HCT116 (cell line): Measurements from ENCODE around the gene ANGPT4. TPM values are rescaled to one million over a fixed set of nuclear protein-coding genes. Genes with fewer than 3 reads are reported as not detected.

Experiments used
- ATAC-seq: fragments of 200-7000 bp; cut with Tn5 transposase; 2 replicates; pipeline ENCODE4 v1.9.1; 2020; ENCODE audit warnings: mild to moderate bottlenecking, moderate library complexity
- BruUV-seq: library from RNA; stranded (reverse); fragments of 400-500 nt; replicated peaks from 2 replicates; lab custom pipeline; 2021; lab: Mats Ljungman, UMichigan
- CTCF ChIA-PET: fragments of 300-600 bp; sonication (Branson Sonifier 250); formaldehyde crosslinking; loops from one replicate; lab custom pipeline; 2021; ENCODE audit warnings: antibody characterized with exemption; lab: Charles Lee
- POLR2A ChIA-PET: fragments of 300-600, 350-600 bp; sonication (Branson Sonifier 250); formaldehyde crosslinking; loops from one replicate; lab custom pipeline; 2021; ENCODE audit warnings: antibody characterized with exemption; lab: Charles Lee
- RAD21 ChIA-PET, 2 experiments: fragments of 300-600 bp; sonication (Branson Sonifier 250); formaldehyde crosslinking; loops; one replicate each; lab custom pipeline; 2023; ENCODE audit warnings: low total read pairs in 2 of 2; ENCODE audit not compliant: uncharacterized antibody in 2 of 2, unreplicated experiment in 2 of 2, low non-redundant PET in 1 of 2; lab: Charles Lee
- DNase-seq: peaks from one replicate; pipeline ENCODE4 v3.0.0-alpha.2; 2010; ENCODE audit warnings: low read depth, low spot score
- H2AFZ ChIP-seq: fragments of 200-600 bp; shearing (Covaris generic), sonication (generic); 2 replicates; pipeline ENCODE4 v1.6.1; 2017; ENCODE audit warnings: low read depth, mixed run types, mixed read lengths, antibody characterized with exemption, low read length; ENCODE audit not compliant: poor library complexity, severe bottlenecking
- H3K27ac ChIP-seq: 2 replicates; pipeline ENCODE4 v1.5.1; 2012; ENCODE audit warnings: low read depth, low read length
- H3K27me3 ChIP-seq: fragments of 200-600 bp; sonication (generic); 2 replicates; pipeline ENCODE4 v1.6.1; 2016; ENCODE audit warnings: mixed run types, low read length, mixed read lengths; ENCODE audit not compliant: insufficient read depth
- H3K36me3 ChIP-seq, 2 experiments: fragments of 200-500 bp in 1 of 2; fragments of 200-600 bp in 1 of 2; sonication (Bioruptor generic) in 1 of 2; sonication (generic) in 1 of 2; 2 replicates each; pipeline versions ENCODE4 v1.5.1 to v1.6.1; 2014 to 2016; ENCODE audit warnings: low read length in 2 of 2, inconsistent platforms in 1 of 2, mixed read lengths in 1 of 2, mixed run types in 1 of 2; ENCODE audit not compliant: insufficient read depth in 2 of 2, control insufficient read depth in 1 of 2
- H3K4me1 ChIP-seq, 2 experiments: fragments of 200-600 bp in 1 of 2; sonication (generic) in 1 of 2; 2 replicates each; pipeline versions ENCODE4 v1.5.1 to v1.6.1; 2012 to 2017; ENCODE audit warnings: low read length in 2 of 2, inconsistent platforms in 1 of 2, mild to moderate bottlenecking in 1 of 2, mixed read lengths in 1 of 2, mixed run types in 1 of 2, moderate library complexity in 1 of 2; ENCODE audit not compliant: insufficient read depth in 2 of 2, control insufficient read depth in 1 of 2
- H3K4me2 ChIP-seq: fragments of 200-600 bp; sonication (generic); 2 replicates; pipeline ENCODE4 v1.6.1; 2017; ENCODE audit warnings: mixed run types, low read length, mixed read lengths
- H3K4me3 ChIP-seq, 2 experiments: fragments of 200-600 bp in 1 of 2; sonication (generic) in 1 of 2; replicated peaks in 1 of 2; 2 replicates each; pipeline ENCODE4 v1.5.1; 2011 to 2016; ENCODE audit warnings: low read length in 2 of 2, control low read depth in 1 of 2, low read depth in 1 of 2, mild to moderate bottlenecking in 1 of 2, mixed read lengths in 1 of 2, mixed run types in 1 of 2
- H3K79me2 ChIP-seq: fragments of 200-600 bp; sonication (generic); 2 replicates; pipeline ENCODE4 v1.6.1; 2017; ENCODE audit warnings: mild to moderate bottlenecking, mixed run types, low read length, moderate library complexity, mixed read lengths; ENCODE audit not compliant: insufficient read depth
- H3K9ac ChIP-seq: fragments of 200-600 bp; sonication (generic); 2 replicates; pipeline ENCODE4 v1.6.1; 2016; ENCODE audit warnings: low read length, mixed read lengths
- H3K9me2 ChIP-seq: fragments of 200-600 bp; sonication (generic), shearing (Covaris generic); 2 replicates; pipeline ENCODE4 v1.6.1; 2017; ENCODE audit warnings: mixed run types, mild to moderate bottlenecking, moderate library complexity; ENCODE audit not compliant: insufficient read depth
- H3K9me3 ChIP-seq, 2 experiments: fragments of 200-500 bp in 1 of 2; fragments of 200-600 bp in 1 of 2; sonication (Bioruptor generic) in 1 of 2; sonication (generic) in 1 of 2; 2 replicates each; pipeline ENCODE4 v1.6.1; 2014 to 2017; ENCODE audit warnings: low read length in 2 of 2, mixed read lengths in 2 of 2, inconsistent platforms in 1 of 2, low read depth in 1 of 2, mild to moderate bottlenecking in 1 of 2, mixed run types in 1 of 2, moderate library complexity in 1 of 2; ENCODE audit not compliant: control insufficient read depth in 1 of 2, insufficient read depth in 1 of 2
- H4K20me1 ChIP-seq: fragments of 200-600 bp; sonication (generic), shearing (Covaris generic); 2 replicates; pipeline ENCODE4 v1.6.1; 2017; ENCODE audit warnings: mixed run types, mild to moderate bottlenecking, moderate library complexity; ENCODE audit not compliant: insufficient read depth
- CBX3 ChIP-seq: IDR thresholded peaks from 2 replicates; pipeline ENCODE4 v1.6.1; 2012; ENCODE audit warnings: low read depth
- EGR1 ChIP-seq: IDR thresholded peaks from 2 replicates; pipeline ENCODE4 v1.6.1; 2012; ENCODE audit warnings: low read depth
- EZH2 ChIP-seq: fragments of 200-600 bp; sonication (generic); IDR thresholded peaks from 2 replicates; pipeline ENCODE4 v1.6.1; 2017; ENCODE audit warnings: antibody characterized with exemption, mixed run types
- EZH2phosphoT487 ChIP-seq: fragments of 200-600 bp; IDR thresholded peaks from 2 replicates; pipeline ENCODE4 v1.6.1; 2018; ENCODE audit warnings: antibody characterized with exemption, borderline replicate concordance
- SP1 ChIP-seq: IDR thresholded peaks from 2 replicates; pipeline ENCODE4 v1.6.1; 2012; ENCODE audit warnings: low read depth
- TCF7L2 ChIP-seq: IDR thresholded peaks from 2 replicates; pipeline ENCODE4 v1.7.0; 2011; ENCODE audit warnings: borderline replicate concordance, inconsistent platforms; ENCODE audit not compliant: insufficient read depth, insufficient read length; ENCODE audit errors: extremely low read depth
- YY1 ChIP-seq: IDR thresholded peaks from 2 replicates; pipeline ENCODE4 v1.6.1; 2011; ENCODE audit warnings: low read length, low read depth, moderate library complexity, mild to moderate bottlenecking; ENCODE audit not compliant: insufficient replicate concordance; ENCODE audit errors: extremely low read depth
- ZFX ChIP-seq: fragments of 450-650 bp; IDR thresholded peaks from 2 replicates; pipeline ENCODE4 v1.6.1; 2017
- intact Hi-C: fragments of 100-400 bp; cut with micrococcal nuclease; formaldehyde crosslinking; loops from 2 replicates; pipeline ENCODE4 v1.10.0; 2022
- total RNA-seq: library from RNA; stranded (reverse); gene quantifications from one replicate; pipeline ENCODE4 v1.2.1, GENCODE V29; 2021; ENCODE audit not compliant: unreplicated experiment
- TF ChIP-seq, protein P1 (sequence below), 3 experiments: fragments of 200-600 bp in 1 of 3; sonication (generic) in 1 of 3; IDR thresholded peaks in 2 of 3; conservative IDR thresholded peaks in 1 of 3; 2 replicates each; pipeline ENCODE4 v1.5.1; 2012 to 2017; ENCODE audit warnings: low read depth in 2 of 3, low read length in 2 of 3, antibody characterized with exemption in 1 of 3, borderline replicate concordance in 1 of 3, control low read depth in 1 of 3, mild to moderate bottlenecking in 1 of 3, mixed read lengths in 1 of 3, mixed run types in 1 of 3, moderate library complexity in 1 of 3; ENCODE audit not compliant: insufficient read depth in 1 of 3
- TF ChIP-seq, protein P2 (sequence below): IDR thresholded peaks from 2 replicates; pipeline ENCODE4 v1.6.1; 2012; ENCODE audit warnings: low read depth

The ANGPT4 gene
- total RNA-seq, 1 experiment from 2014 or later: not detected

- intact Hi-C loops: no loop called here
- H3K9me2 ChIP-seq: no peaks in the 10 kb centered on the region
- H3K27me3 ChIP-seq: no peaks in the 10 kb centered on the region
- H3K4me3 ChIP-seq: no peak overlapping the region
- no peak overlapping the region for H3K9ac ChIP-seq
- no peaks in the 10 kb centered on the region for H4K20me1 ChIP-seq
- no peak overlapping the region for H2AFZ ChIP-seq
- H3K79me2 ChIP-seq: no peaks in the 10 kb centered on the region
- ChIA-PET CTCF (no interaction called here), POLR2A (no interaction called here), RAD21 (no interaction called here)
- no peaks in the 10 kb centered on the region for H3K4me1 ChIP-seq
- no peak for DNase-seq
- TF ChIP-seq YY1 (no peak), ZFX (no peak), EGR1 (no peak), TCF7L2 (no peak), CBX3 (no peak)
- H3K9me3 ChIP-seq: no peaks in the 10 kb centered on the region
- no peak overlapping the region for H3K4me2 ChIP-seq
- no peak overlapping the region for H3K27ac ChIP-seq
- H3K36me3 ChIP-seq: no peaks in the 10 kb centered on the region
- no TSS peak for BruUV-seq
- no peak for ATAC-seq
Observed at GRCh38 chr20:924639-925038, 8.5 kb upstream of the ANGPT4 start.

DNA sequence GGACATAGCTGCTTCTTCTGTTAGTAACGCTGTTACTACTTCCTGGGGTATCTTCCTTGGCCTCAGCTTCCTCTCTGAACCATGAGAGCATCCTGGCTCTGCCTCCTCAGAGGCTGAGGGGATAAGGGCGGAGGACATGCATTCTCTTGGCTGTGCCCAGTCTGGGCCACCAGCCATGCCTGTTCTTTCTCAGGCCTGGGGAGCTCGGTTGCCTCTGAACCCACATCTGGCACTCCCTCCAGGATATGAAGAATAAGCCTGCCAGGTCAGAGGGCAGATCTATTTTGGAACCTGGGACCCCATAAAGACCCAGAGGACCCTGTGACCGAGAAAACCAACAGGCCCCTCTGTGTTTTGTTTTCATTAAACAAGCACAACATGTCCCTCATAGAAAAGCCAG is 6.6 kb upstream of the ANGPT4 start:
- H3K9ac ChIP-seq: no peak overlapping the region
- no peak overlapping the region for H2AFZ ChIP-seq
- no peaks in the 10 kb centered on the region for H3K9me2 ChIP-seq
- DNase-seq (no peak), ATAC-seq (no peak)
- CTCF ChIA-PET: interaction anchor here (1.4 kb wide), 1 partner anchor 10 kb away, joined by 4 read pairs; no protein-coding TSS in a partner anchor
- no peaks in the 10 kb centered on the region for H3K4me1 ChIP-seq
- RAD21 ChIA-PET: no interaction called here
- H3K9me3 ChIP-seq: no peaks in the 10 kb centered on the region
- POLR2A ChIA-PET: no interaction called here
- no peak overlapping the region for H3K4me3 ChIP-seq
- no peaks in the 10 kb centered on the region for H3K79me2 ChIP-seq
- no peaks in the 10 kb centered on the region for H3K36me3 ChIP-seq
- H3K4me2 ChIP-seq: no peak overlapping the region
- no peaks in the 10 kb centered on the region for H4K20me1 ChIP-seq
- H3K27me3 ChIP-seq: no peaks in the 10 kb centered on the region
- no peak for TF ChIP-seq EZH2phosphoT487
- TF ChIP-seq YY1: no peak
- TF ChIP-seq, protein P1, sequence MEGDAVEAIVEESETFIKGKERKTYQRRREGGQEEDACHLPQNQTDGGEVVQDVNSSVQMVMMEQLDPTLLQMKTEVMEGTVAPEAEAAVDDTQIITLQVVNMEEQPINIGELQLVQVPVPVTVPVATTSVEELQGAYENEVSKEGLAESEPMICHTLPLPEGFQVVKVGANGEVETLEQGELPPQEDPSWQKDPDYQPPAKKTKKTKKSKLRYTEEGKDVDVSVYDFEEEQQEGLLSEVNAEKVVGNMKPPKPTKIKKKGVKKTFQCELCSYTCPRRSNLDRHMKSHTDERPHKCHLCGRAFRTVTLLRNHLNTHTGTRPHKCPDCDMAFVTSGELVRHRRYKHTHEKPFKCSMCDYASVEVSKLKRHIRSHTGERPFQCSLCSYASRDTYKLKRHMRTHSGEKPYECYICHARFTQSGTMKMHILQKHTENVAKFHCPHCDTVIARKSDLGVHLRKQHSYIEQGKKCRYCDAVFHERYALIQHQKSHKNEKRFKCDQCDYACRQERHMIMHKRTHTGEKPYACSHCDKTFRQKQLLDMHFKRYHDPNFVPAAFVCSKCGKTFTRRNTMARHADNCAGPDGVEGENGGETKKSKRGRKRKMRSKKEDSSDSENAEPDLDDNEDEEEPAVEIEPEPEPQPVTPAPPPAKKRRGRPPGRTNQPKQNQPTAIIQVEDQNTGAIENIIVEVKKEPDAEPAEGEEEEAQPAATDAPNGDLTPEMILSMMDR (IDR thresholded peaks at IDR 0.05 in 2 of 3, conservative IDR thresholded peaks at IDR 0.05 in 1 of 3; ENCODE audit: borderline replicate concordance in 1 of 3, insufficient read depth in 1 of 3, low read depth in 2 of 3, low read length in 2 of 3): no peak
- no peak for TF ChIP-seq SP1
- no peak for TF ChIP-seq EZH2
- TF ChIP-seq, protein P2, sequence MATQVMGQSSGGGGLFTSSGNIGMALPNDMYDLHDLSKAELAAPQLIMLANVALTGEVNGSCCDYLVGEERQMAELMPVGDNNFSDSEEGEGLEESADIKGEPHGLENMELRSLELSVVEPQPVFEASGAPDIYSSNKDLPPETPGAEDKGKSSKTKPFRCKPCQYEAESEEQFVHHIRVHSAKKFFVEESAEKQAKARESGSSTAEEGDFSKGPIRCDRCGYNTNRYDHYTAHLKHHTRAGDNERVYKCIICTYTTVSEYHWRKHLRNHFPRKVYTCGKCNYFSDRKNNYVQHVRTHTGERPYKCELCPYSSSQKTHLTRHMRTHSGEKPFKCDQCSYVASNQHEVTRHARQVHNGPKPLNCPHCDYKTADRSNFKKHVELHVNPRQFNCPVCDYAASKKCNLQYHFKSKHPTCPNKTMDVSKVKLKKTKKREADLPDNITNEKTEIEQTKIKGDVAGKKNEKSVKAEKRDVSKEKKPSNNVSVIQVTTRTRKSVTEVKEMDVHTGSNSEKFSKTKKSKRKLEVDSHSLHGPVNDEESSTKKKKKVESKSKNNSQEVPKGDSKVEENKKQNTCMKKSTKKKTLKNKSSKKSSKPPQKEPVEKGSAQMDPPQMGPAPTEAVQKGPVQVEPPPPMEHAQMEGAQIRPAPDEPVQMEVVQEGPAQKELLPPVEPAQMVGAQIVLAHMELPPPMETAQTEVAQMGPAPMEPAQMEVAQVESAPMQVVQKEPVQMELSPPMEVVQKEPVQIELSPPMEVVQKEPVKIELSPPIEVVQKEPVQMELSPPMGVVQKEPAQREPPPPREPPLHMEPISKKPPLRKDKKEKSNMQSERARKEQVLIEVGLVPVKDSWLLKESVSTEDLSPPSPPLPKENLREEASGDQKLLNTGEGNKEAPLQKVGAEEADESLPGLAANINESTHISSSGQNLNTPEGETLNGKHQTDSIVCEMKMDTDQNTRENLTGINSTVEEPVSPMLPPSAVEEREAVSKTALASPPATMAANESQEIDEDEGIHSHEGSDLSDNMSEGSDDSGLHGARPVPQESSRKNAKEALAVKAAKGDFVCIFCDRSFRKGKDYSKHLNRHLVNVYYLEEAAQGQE: no peak
- no peak for TF ChIP-seq EGR1
- no peak overlapping the region for H3K27ac ChIP-seq
- intact Hi-C loops: no loop called here
- BruUV-seq: no TSS peak
